ENCODE measurements around the gene TEX54. TPM values are rescaled to one million over a fixed set of nuclear protein-coding genes. Genes with fewer than 3 reads are reported as not detected.
A peak's percentile ranks its signal among the peaks of the same experiment; 100 is the strongest.

The TEX54 gene
- total RNA-seq, 1 experiment from 2014 or later: not detected

DNA sequence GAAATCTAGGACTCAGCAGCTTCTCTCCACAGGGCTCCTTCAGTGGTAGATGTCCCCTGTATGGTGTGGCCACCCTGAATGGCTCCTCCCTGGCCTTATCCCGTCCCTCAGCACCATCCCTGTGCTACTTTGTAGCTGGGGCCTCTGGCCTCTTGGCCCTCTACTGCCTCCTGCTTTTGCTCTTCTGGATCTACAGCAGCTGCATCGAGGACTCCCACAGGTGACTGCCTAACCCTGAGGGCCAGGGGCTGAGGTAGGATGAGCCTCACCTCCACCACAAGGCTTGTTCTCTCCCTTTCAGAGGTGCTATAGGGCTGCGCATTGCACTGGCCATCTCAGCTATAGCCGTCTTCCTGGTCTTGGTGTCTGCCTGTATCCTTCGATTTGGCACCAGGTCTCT, 43.6 kb downstream of the TEX54 start:
- DNase-seq (ENCODE audit: low read depth): no peak

DNA sequence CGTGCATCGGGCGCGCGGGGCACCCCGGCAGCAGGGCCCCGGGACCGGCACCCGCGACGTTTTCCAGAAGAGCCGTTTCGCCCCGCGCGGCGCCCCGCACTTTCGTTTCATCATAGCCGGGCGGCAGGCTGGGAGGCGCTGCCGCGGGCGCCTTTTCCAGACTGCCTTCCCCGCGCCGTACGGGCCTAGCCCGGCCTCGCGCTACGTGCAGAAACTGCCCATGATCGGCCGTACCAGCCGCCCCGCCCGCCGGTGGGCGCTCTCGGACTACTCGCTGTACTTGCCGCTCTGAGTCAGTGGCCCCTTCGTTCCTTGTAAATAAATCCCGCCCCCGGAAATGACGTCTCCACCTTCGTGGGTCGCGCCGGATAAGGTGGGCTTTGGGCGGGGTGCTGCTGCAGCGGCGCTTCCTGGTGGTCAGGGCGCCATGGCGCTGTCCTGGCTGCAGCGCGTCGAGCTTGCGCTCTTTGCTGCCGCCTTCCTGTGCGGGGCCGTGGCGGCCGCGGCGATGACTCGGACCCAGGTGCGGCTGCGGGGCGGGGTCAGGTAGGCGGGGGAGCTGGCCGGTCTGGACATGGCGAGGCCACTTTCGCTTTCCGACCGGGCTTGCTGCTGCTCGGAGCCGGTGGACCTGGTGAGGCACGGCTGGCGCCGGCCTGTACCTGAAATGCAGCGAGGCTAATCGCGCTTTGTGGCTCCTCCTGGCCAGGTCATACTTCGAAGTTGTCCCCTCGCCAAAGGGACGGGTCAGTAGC, 45.5 kb downstream of the TEX54 start, which contains the start of gene TMEM179B:
Gene TMEM179B, plus strand, starts transcription at position 398 of the 755 bp plus-strand sequence. Its CDS starts 30 bp downstream, at position 428.
- peak; percentile 98 for DNase-seq (ENCODE audit: low read depth)

DNA sequence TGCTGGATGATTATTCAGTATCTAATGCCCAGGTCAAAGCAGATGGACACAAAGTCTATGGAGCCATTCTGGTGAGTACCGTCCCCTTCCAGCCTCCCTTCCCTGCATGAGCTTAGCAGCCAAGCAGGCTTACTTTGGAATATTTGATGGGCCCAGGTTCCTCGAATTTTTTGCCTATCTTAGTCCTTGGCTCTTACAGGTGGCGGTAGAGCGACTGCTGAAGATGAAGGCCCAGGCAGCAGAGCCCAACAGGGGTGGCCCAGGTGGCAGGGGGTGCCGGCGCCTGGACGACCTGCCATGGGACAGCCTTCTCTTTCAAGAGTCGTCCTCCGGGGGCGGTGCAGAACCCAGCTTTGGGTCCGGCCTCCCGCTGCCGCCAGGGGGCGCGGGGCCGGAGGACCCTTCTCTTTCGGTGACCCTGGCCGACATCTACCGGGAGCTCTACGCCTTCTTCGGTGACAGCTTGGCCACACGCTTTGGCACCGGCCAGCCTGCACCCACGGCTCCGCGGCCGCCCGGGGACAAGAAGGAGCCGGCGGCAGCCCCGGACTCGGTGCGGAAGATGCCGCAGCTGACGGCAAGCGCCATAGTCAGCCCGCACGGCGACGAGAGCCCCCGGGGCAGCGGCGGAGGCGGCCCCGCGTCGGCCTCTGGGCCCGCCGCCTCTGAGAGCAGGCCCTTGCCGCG, 46.2 kb downstream of the TEX54 start:
- DNase-seq (ENCODE audit: low read depth): peak; percentile 86

DNA sequence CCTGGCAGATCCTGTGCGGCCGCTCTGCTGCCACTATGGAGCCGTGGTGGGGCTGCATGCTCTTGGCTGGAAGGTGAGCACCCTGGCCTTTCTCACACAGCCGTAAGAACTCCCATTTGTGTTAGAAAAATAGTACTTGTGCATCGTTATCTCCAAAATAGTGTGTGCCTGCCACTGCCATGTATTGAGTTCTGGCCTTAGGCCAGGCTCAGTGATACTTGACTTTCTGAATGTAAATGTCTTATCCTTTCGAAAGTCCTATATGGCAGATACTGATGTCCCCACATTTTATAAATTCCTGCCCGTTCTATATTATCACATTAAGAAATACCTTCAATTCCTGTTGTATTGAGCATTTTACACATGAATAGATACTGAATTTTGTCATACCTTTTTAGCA, 49.9 kb downstream of the TEX54 start:
- DNase-seq (ENCODE audit: low read depth): no peak

Other genes with a start within 250 kb of the TEX54 start
- 12.4 and 13.8 TPM in 2 replicates for gene TUT1, start 241.3 kb downstream of the TEX54 start, total RNA-seq (2014; rRNA removed; shearing (Covaris generic))
- 123 and 124 TPM in 2 replicates for gene MTA2, start 231.0 kb downstream of the TEX54 start, total RNA-seq (2014; rRNA removed; shearing (Covaris generic))
- 18.0 and 19.3 TPM in 2 replicates for gene EML3, start 220.1 kb downstream of the TEX54 start, total RNA-seq (2014; rRNA removed; shearing (Covaris generic))
- gene ROM1, start 219.6 kb downstream of the TEX54 start, total RNA-seq (2014; rRNA removed; shearing (Covaris generic)): 0.33 and 2.7 TPM in 2 replicates
- gene B3GAT3, start 210.9 kb downstream of the TEX54 start, total RNA-seq (2014; rRNA removed; shearing (Covaris generic)): 15.0 and 17.9 TPM in 2 replicates
- gene GANAB, start 186.2 kb downstream of the TEX54 start, total RNA-seq (2014; rRNA removed; shearing (Covaris generic)): 128 and 165 TPM in 2 replicates
- 15.4 TPM in 2 replicates for gene INTS5, start 179.5 kb downstream of the TEX54 start, total RNA-seq (2014; rRNA removed; shearing (Covaris generic))
- gene C11orf98, start 167.6 kb downstream of the TEX54 start, total RNA-seq (2014; rRNA removed; shearing (Covaris generic)): 86.3 and 116 TPM in 2 replicates
- 3.2 and 14.3 TPM in 2 replicates for gene CSKMT, start 167.5 kb downstream of the TEX54 start, total RNA-seq (2014; rRNA removed; shearing (Covaris generic))
- gene UQCC3, start 161.2 kb downstream of the TEX54 start, total RNA-seq (2014; rRNA removed; shearing (Covaris generic)): 7.7 and 17.7 TPM in 2 replicates
- 4.9 and 6.0 TPM in 2 replicates for gene LBHD1, start 160.6 kb downstream of the TEX54 start, total RNA-seq (2014; rRNA removed; shearing (Covaris generic))
- 132 and 157 TPM in 2 replicates for gene UBXN1, start 153.8 kb downstream of the TEX54 start, total RNA-seq (2014; rRNA removed; shearing (Covaris generic))
- gene LRRN4CL, start 143.3 kb downstream of the TEX54 start, total RNA-seq (2014; rRNA removed; shearing (Covaris generic)): 0.98 TPM in 1 of 2 replicates, not detected in the other
- gene BSCL2, start 125.4 kb downstream of the TEX54 start, total RNA-seq (2014; rRNA removed; shearing (Covaris generic)): 56.9 and 79.5 TPM in 2 replicates
- not detected in 2 replicates for gene GNG3, start 125.2 kb downstream of the TEX54 start, total RNA-seq (2014; rRNA removed; shearing (Covaris generic))
- gene HNRNPUL2, start 105.4 kb downstream of the TEX54 start, total RNA-seq (2014; rRNA removed; shearing (Covaris generic)): 6.8 and 8.2 TPM in 2 replicates
- 36.7 and 51.0 TPM in 2 replicates for gene TTC9C, start 104.4 kb downstream of the TEX54 start, total RNA-seq (2014; rRNA removed; shearing (Covaris generic))
- gene ZBTB3, start 78.7 kb downstream of the TEX54 start, total RNA-seq (2014; rRNA removed; shearing (Covaris generic)): 9.2 and 11.7 TPM in 2 replicates
- 94.5 and 97.1 TPM in 2 replicates for gene POLR2G, start 71.3 kb downstream of the TEX54 start, total RNA-seq (2014; rRNA removed; shearing (Covaris generic))
- 18.3 and 27.4 TPM in 2 replicates for gene TAF6L, start 61.4 kb downstream of the TEX54 start, total RNA-seq (2014; rRNA removed; shearing (Covaris generic))
- gene TMEM179B, start 45.4 kb downstream of the TEX54 start, total RNA-seq (2014; rRNA removed; shearing (Covaris generic)): 40.8 and 64.5 TPM in 2 replicates
- gene TMEM223, start 40.8 kb downstream of the TEX54 start, total RNA-seq (2014; rRNA removed; shearing (Covaris generic)): 23.2 and 32.2 TPM in 2 replicates
- gene NXF1, start 27.4 kb downstream of the TEX54 start, total RNA-seq (2014; rRNA removed; shearing (Covaris generic)): 28.4 and 29.3 TPM in 2 replicates
- gene STX5, start 790 bp downstream of the TEX54 start, total RNA-seq (2014; rRNA removed; shearing (Covaris generic)): 26.0 and 28.2 TPM in 2 replicates
- gene WDR74, start 6.7 kb upstream of the TEX54 start, total RNA-seq (2014; rRNA removed; shearing (Covaris generic)): 147 and 152 TPM in 2 replicates
- gene SLC3A2, start 48.1 kb upstream of the TEX54 start, total RNA-seq (2014; rRNA removed; shearing (Covaris generic)): 137 and 170 TPM in 2 replicates
- gene CHRM1, start 88.5 kb upstream of the TEX54 start, total RNA-seq (2014; rRNA removed; shearing (Covaris generic)): not detected in 2 replicates
- gene SLC22A6, start 152.1 kb upstream of the TEX54 start, total RNA-seq (2014; rRNA removed; shearing (Covaris generic)): not detected in 2 replicates
- not detected in 2 replicates for gene SLC22A8, start 183.0 kb upstream of the TEX54 start, total RNA-seq (2014; rRNA removed; shearing (Covaris generic))